Natural killer cell (primary cell): Measurements from ENCODE around the gene MEFV. TPM values are rescaled to one million over a fixed set of nuclear protein-coding genes. Genes with fewer than 3 reads are reported as not detected.
A peak's percentile ranks its signal among the peaks of the same experiment; 100 is the strongest.

Experiments
- ATAC-seq, 3 donors: fragments of 150-1000 bp in 2 of 3; fragments of 200-7000 bp in 1 of 3; cut with Tn5 transposase; 1 replicate in 1 of 3; 2 replicates in 2 of 3; pipeline ENCODE4 v1.10.0; 2021; ENCODE audit warnings: mild to moderate bottlenecking in 2 of 3, moderate library complexity in 2 of 3
- DNase-seq, 2 donors: peaks; one replicate each; pipeline versions ENCODE4 v3.0.0 to v3.0.0-alpha.2; 2013 to 2021; ENCODE audit warnings: mixed read lengths in 1 of 2
- H3K27ac ChIP-seq: one replicate; pipeline ENCODE4 v1.5.1; 2013; ENCODE audit warnings: mild to moderate bottlenecking, low read length
- H3K27me3 ChIP-seq: one replicate; pipeline ENCODE4 v1.6.1; 2013; ENCODE audit warnings: low read length; ENCODE audit not compliant: control insufficient read depth, insufficient read depth
- H3K36me3 ChIP-seq: one replicate; pipeline ENCODE4 v1.6.1; 2013; ENCODE audit warnings: low read length; ENCODE audit not compliant: control insufficient read depth, insufficient read depth
- H3K4me1 ChIP-seq: one replicate; pipeline ENCODE4 v1.6.1; 2013; ENCODE audit warnings: low read length; ENCODE audit not compliant: control insufficient read depth, insufficient read depth
- H3K4me3 ChIP-seq: one replicate; pipeline ENCODE4 v1.5.1; 2013; ENCODE audit warnings: low read length
- H3K9me3 ChIP-seq: one replicate; pipeline ENCODE4 v1.6.1; 2013; ENCODE audit warnings: low read length; ENCODE audit not compliant: control insufficient read depth, insufficient read depth
- H3K27ac Mint-ChIP-seq, 2 donors: one replicate each; pipeline ENCODE4 v1.8.0; 2022; ENCODE audit warnings: mild to moderate bottlenecking in 2 of 2, mixed read lengths in 2 of 2, moderate library complexity in 1 of 2
- H3K27me3 Mint-ChIP-seq, 2 donors: one replicate each; pipeline ENCODE4 v1.8.0; 2022; ENCODE audit warnings: low read depth in 2 of 2, mixed read lengths in 2 of 2
- H3K36me3 Mint-ChIP-seq: one replicate; pipeline ENCODE4 v1.8.0; 2022; ENCODE audit warnings: mixed read lengths
- H3K4me1 Mint-ChIP-seq, 2 donors: one replicate each; pipeline ENCODE4 v1.8.0; 2022; ENCODE audit warnings: mixed read lengths in 2 of 2
- H3K4me3 Mint-ChIP-seq: one replicate; pipeline ENCODE4 v1.8.0; 2022; ENCODE audit warnings: mild to moderate bottlenecking, moderate library complexity, mixed read lengths
- H3K9me3 Mint-ChIP-seq, 2 donors: one replicate each; pipeline ENCODE4 v1.8.0; 2022; ENCODE audit warnings: mixed read lengths in 2 of 2
- WGBS: methylation state at CpG from one replicate; pipeline ENCODE4 v1.1.7; 2013; ENCODE audit warnings: missing lambda C conversion rate; ENCODE audit not compliant: insufficient coverage; 5-methylcytosine and 5-hydroxymethylcytosine counted together
- intact Hi-C: fragments of 100-400 bp; cut with micrococcal nuclease; formaldehyde crosslinking; loops from one replicate; pipeline ENCODE4 v1.14.2; 2022
- total RNA-seq, 4 donors: library from RNA; stranded (reverse); fragments of 120-200 nt in 1 of 4; gene quantifications; one replicate each; pipeline versions ENCODE4 v1.2.3 to v1.2.4, GENCODE V29; 2013 to 2022
- TF ChIP-seq, protein P1 (sequence below): fragments of 200-600 bp; IDR thresholded peaks from one replicate; pipeline ENCODE4 v1.8.0; 2022; ENCODE audit warnings: antibody characterized with exemption

The MEFV gene
- total RNA-seq, 3 donors from 2014 or later (not counting 1 experiment from before 2014, with no cell fraction given) = 2.4 to 6.2 (median 5.4) TPM

DNA sequence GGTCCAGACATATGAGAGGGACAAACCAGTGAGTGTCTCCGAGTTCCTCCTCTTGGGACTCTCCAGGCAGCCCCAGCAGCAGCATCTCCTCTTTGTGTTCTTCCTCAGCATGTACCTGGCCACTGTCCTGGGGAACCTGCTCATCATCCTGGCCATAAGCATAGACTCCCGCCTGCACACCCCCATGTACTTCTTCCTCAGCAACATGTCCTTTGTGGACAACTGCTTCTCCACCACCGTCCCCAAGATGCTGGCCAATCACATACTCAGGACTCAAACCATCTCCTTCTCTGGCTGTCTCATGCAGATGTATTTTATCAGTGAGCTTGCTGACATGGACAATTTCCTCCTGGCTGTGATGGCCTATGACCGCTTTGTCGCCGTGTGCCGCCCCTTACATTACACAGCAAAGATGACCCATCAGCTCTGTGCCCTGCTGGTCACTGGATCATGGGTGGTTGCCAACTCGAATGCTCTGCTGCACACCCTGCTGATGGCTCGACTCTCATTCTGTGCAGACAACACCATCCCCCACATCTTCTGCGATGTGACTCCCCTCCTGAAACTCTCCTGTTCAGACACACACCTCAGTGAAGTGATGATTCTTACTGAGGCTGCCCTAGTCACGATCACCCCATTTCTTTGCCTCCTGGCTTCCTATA is 40.7 kb downstream of the MEFV start:
- H3K36me3 Mint-ChIP-seq = no peaks in the 10 kb centered on the region
- H3K27me3 Mint-ChIP-seq = no peaks in the 10 kb centered on the region
- Histone ChIP-seq H3K27me3 (no peaks in the 10 kb centered on the region), H3K36me3 (no peaks in the 10 kb centered on the region), H3K27ac (peak overlapping the region; percentile 87), H3K4me1 (peaks cover 37% of the 10 kb centered on the region), H3K9me3 (peaks cover under 1% of the 10 kb centered on the region), H3K4me3 (no peak overlapping the region)
- H3K9me3 Mint-ChIP-seq = peaks cover 0 to 3% of the 10 kb centered on the region in 2 donors
- intact Hi-C loops = no loop called here
- peak overlapping the region; percentile 69 for H3K4me3 Mint-ChIP-seq
- ATAC-seq (no peak), DNase-seq (peak in 1 of 2 donors; percentile 36)
- TF ChIP-seq, protein P1, sequence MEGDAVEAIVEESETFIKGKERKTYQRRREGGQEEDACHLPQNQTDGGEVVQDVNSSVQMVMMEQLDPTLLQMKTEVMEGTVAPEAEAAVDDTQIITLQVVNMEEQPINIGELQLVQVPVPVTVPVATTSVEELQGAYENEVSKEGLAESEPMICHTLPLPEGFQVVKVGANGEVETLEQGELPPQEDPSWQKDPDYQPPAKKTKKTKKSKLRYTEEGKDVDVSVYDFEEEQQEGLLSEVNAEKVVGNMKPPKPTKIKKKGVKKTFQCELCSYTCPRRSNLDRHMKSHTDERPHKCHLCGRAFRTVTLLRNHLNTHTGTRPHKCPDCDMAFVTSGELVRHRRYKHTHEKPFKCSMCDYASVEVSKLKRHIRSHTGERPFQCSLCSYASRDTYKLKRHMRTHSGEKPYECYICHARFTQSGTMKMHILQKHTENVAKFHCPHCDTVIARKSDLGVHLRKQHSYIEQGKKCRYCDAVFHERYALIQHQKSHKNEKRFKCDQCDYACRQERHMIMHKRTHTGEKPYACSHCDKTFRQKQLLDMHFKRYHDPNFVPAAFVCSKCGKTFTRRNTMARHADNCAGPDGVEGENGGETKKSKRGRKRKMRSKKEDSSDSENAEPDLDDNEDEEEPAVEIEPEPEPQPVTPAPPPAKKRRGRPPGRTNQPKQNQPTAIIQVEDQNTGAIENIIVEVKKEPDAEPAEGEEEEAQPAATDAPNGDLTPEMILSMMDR = no peak
- 69% methylated on average over 11 of the region's 11 CpGs for WGBS
- H3K4me1 Mint-ChIP-seq = peaks cover 40 to 52% of the 10 kb centered on the region in 2 donors
- H3K27ac Mint-ChIP-seq = peak overlapping the region; percentile 64 to 88

DNA sequence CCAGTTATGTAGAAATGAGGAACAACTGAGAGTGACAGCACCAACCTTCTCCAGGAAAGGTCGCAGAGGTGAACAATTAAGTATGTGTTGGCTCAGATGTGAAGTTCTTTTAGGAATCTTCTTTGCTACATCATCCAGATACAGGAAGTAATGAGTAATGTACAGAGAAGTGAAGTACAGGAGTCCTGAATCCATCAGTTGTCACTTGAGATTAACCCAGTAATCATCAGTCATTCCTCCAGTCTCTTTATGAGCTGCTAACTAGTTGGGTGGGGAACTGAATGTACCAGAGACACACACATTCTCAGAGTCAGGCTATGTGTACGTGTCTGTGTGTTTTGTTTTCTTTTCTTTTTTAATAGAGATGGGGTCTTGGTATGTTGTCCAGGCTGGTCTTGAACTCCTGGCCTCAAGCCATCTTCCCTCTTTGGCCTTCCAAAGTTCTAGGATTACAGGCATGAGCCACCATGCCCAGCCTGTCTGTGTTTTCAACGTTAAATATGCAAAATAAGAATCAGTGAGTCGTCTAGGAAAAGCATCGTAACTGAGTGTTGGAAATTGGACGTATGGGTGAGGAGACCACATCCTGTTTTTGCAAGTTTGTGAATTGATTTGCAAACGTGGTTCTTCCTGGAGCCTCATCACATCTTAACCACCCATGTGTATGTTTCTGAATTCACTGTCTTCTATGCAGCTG is 41.4 kb downstream of the MEFV start:
- H3K27ac ChIP-seq = peak overlapping the region; percentile 87
- no peaks in the 10 kb centered on the region for H3K36me3 ChIP-seq
- H3K4me1 ChIP-seq = peaks cover 37% of the 10 kb centered on the region
- Mint-ChIP-seq H3K9me3 (peaks cover 0 to 3% of the 10 kb centered on the region in 2 donors), H3K27ac (peak overlapping the region; percentile 64 to 88), H3K27me3 (no peaks in the 10 kb centered on the region), H3K4me3 (peak overlapping the region; percentile 69), H3K4me1 (peaks cover 40 to 52% of the 10 kb centered on the region in 2 donors), H3K36me3 (no peaks in the 10 kb centered on the region)
- WGBS = 10% methylated on average over 7 of the region's 7 CpGs
- TF ChIP-seq, protein P1 = no peak
- H3K27me3 ChIP-seq = no peaks in the 10 kb centered on the region
- ATAC-seq (peak; percentile 83 to 91 (median 86)), DNase-seq (peak; percentile 19 to 82)
- no peak overlapping the region for H3K4me3 ChIP-seq
- intact Hi-C loops = no loop called here
- no peaks in the 10 kb centered on the region for H3K9me3 ChIP-seq

DNA sequence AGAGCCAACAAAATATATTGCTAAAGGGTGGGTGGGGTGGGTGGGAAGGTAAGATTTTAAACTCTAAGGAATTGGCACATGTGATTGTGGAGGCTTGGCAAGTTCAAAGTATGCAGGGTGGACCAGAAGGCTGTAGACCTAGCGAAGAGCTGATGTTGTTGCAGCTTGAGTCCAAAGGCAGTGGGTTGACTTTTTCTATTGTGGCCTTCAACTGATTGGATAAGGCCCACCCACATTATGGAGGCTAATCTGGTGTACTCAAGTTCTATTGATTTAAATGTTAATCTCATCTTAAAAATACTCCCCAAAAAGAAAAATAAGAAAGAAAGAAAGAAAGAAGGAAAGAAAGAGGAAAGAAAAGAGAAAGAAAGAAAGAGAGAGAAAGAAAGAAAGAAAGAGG is 43.9 kb downstream of the MEFV start:
- no peak for DNase-seq

More for the DNA sequence above, 43.9 kb downstream of the MEFV start:
- Mint-ChIP-seq H3K27ac (no peak overlapping the region), H3K9me3 (peaks cover 0 to 3% of the 10 kb centered on the region in 2 donors), H3K4me3 (peak overlapping the region; percentile 49), H3K27me3 (no peaks in the 10 kb centered on the region), H3K4me1 (peaks cover 40 to 48% of the 10 kb centered on the region in 2 donors), H3K36me3 (no peaks in the 10 kb centered on the region)
- TF ChIP-seq, protein P1 = no peak
- peaks cover 37% of the 10 kb centered on the region for H3K4me1 ChIP-seq
- ATAC-seq = no peak
- 92% methylated on average over 1 of the region's 1 CpG for WGBS
- H3K27ac ChIP-seq = no peak overlapping the region
- peaks cover 2% of the 10 kb centered on the region for H3K9me3 ChIP-seq
- H3K27me3 ChIP-seq = no peaks in the 10 kb centered on the region
- H3K36me3 ChIP-seq = no peaks in the 10 kb centered on the region
- intact Hi-C loops = no loop called here
- H3K4me3 ChIP-seq = no peak overlapping the region
